Osteoblast (primary cell): ENCODE results near the gene NTNG1. TPM values are rescaled to one million over a fixed set of nuclear protein-coding genes. Genes with fewer than 3 reads are reported as not detected.

ENCODE experiments used
- DNase-seq: peaks from one replicate; pipeline ENCODE4 v3.0.0; 2011; ENCODE audit warnings: low spot score, mixed read lengths; ENCODE audit not compliant: insufficient read length; ENCODE audit errors: missing footprints
- H2AFZ ChIP-seq: 2 replicates; pipeline ENCODE4 v1.6.0; 2011; ENCODE audit warnings: mild to moderate bottlenecking, low read length
- H3K27ac ChIP-seq: 2 replicates; pipeline ENCODE4 v1.5.1; 2011; ENCODE audit warnings: mild to moderate bottlenecking, low read depth, low read length, moderate library complexity
- H3K27me3 ChIP-seq: 2 replicates; pipeline ENCODE4 v1.6.0; 2012; ENCODE audit warnings: mild to moderate bottlenecking, control low read depth, inconsistent platforms, low read length, moderate library complexity; ENCODE audit not compliant: insufficient read depth
- H3K36me3 ChIP-seq: 2 replicates; pipeline ENCODE4 v1.5.1; 2011; ENCODE audit warnings: mild to moderate bottlenecking, low read length, control low read depth, moderate library complexity; ENCODE audit not compliant: insufficient read depth
- H3K4me1 ChIP-seq: 2 replicates; pipeline ENCODE4 v1.5.1; 2011; ENCODE audit warnings: mild to moderate bottlenecking, low read length, control low read depth, moderate library complexity; ENCODE audit not compliant: insufficient read depth
- H3K4me2 ChIP-seq: 2 replicates; pipeline ENCODE4 v1.6.0; 2011; ENCODE audit warnings: mild to moderate bottlenecking, low read length; ENCODE audit not compliant: insufficient read depth
- H3K4me3 ChIP-seq: fragments of 200-600 bp; sonication (generic); 3 replicates; pipeline ENCODE4 v1.5.1; 2012; ENCODE audit warnings: mild to moderate bottlenecking, low read length, inconsistent platforms; ENCODE audit not compliant: insufficient read depth
- H3K79me2 ChIP-seq: 2 replicates; pipeline ENCODE4 v1.6.0; 2012; ENCODE audit warnings: mild to moderate bottlenecking, low read length, control low read depth, inconsistent platforms; ENCODE audit not compliant: insufficient read depth
- H3K9me3 ChIP-seq: 2 replicates; pipeline ENCODE4 v1.5.1; 2011; ENCODE audit warnings: low read depth, low read length, control low read depth
- H4K20me1 ChIP-seq: 2 replicates; pipeline ENCODE4 v1.6.0; 2012; ENCODE audit warnings: mild to moderate bottlenecking, low read length, control low read depth; ENCODE audit not compliant: insufficient read depth
- total RNA-seq: library from RNA; depleted of rRNA; stranded (reverse); fragments of >200 nt; gene quantifications from 2 replicates; pipeline ENCODE4 v1.2.3, GENCODE V29; 2012
- TF ChIP-seq, protein P1 (sequence below): IDR thresholded peaks from 2 replicates; pipeline ENCODE4 v1.5.1; 2011; ENCODE audit warnings: mild to moderate bottlenecking, low read depth, low read length, moderate library complexity; ENCODE audit errors: extremely low read depth

Gene NTNG1
- total RNA-seq, 1 donor = 3.6 TPM

DNA sequence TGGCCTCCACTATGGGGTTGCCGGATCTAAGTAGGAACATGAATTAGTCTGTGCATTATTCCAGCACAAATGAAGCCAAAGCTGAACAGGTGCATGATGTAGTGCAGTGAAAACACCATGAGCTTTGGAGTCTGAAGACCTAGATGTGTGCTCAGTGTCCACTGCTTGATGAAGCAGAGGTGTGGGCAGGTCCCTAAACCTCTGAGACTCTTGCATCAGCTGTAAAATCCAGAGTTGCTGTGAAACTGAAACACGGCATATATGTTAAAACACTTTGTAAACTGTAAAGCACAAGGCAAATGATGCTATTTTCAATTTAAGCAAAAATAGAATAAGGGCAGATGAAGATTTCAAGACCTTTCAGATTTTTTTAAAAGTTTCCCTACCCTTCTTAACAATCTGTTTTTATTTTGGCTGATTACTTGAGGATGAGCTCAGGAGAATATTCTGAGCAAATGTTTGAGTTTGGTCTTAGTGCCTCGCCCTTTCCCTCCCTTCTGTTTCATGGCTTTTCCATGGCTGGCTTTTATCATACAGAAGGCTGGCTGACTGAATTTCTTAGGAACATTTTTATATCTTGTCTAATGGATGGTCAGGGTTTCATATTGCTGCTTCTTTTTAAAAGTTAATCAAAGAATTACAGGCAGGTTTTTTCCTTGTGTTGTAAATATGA is 221.8 kb downstream of the NTNG1 start:
- H3K4me3 ChIP-seq = no peak overlapping the region
- TF ChIP-seq, protein P1, sequence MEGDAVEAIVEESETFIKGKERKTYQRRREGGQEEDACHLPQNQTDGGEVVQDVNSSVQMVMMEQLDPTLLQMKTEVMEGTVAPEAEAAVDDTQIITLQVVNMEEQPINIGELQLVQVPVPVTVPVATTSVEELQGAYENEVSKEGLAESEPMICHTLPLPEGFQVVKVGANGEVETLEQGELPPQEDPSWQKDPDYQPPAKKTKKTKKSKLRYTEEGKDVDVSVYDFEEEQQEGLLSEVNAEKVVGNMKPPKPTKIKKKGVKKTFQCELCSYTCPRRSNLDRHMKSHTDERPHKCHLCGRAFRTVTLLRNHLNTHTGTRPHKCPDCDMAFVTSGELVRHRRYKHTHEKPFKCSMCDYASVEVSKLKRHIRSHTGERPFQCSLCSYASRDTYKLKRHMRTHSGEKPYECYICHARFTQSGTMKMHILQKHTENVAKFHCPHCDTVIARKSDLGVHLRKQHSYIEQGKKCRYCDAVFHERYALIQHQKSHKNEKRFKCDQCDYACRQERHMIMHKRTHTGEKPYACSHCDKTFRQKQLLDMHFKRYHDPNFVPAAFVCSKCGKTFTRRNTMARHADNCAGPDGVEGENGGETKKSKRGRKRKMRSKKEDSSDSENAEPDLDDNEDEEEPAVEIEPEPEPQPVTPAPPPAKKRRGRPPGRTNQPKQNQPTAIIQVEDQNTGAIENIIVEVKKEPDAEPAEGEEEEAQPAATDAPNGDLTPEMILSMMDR = no peak

DNA sequence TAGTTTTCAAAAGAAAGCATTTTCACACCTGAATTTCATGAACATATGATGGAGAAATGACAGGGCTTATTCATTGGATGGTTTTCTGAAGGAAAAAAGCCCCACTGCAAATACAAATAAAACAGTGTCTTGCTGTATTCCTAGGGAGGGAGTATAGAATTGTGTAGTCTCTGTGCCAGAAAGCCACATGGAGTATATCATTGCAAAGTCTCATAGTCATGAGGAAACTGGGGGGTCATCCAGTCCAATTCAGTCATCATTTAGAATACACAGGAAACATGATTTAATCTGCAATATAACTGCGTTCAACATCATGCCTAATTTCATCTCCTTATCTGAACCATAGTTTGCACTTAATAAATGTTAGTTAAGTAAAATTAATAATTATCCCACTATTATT is 222.3 kb downstream of the NTNG1 start:
- TF ChIP-seq, protein P1 = no peak
- DNase-seq = no peak
- no peak overlapping the region for H2AFZ ChIP-seq

More for the DNA sequence above, 221.8 kb downstream of the NTNG1 start:
- Histone ChIP-seq H2AFZ (no peak overlapping the region), H3K4me1 (no peaks in the 10 kb centered on the region), H4K20me1 (no peaks in the 10 kb centered on the region), H3K27ac (no peak overlapping the region), H3K79me2 (no peaks in the 10 kb centered on the region), H3K4me2 (no peak overlapping the region), H3K9me3 (no peaks in the 10 kb centered on the region), H3K36me3 (no peaks in the 10 kb centered on the region), H3K27me3 (no peaks in the 10 kb centered on the region)
- DNase-seq = no peak

DNA sequence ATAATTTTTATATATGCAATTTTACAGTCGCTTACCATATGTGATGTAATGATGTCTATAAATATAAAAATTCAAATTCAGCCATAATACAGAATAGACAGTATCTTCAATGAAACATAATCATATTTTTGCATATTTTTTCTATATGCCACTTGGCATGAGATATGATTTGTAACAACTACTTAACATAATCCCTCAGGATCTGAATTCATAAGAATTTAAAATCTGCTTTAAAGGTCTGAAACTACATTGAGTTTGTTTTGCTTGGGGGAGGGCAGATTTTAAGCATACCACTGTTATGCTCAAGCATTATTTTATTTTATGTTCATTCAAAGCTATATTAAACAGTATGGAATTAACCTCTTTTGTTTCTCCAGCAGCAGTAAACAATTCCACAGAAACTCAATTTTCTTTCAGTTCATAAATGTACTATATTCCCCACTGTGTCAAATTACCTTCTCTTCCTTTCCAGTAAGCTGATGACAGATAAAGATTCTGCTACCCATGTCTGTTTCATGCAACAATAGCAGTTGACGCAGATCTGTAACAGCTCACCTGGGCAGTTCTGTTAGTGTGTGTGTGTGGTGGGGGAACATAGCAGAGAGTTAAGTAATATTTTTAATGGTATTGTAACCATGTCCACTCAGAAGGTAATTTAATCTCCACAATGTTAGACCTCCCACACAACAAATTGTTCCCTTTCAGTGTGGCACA is 224.8 kb downstream of the NTNG1 start:
- no peak overlapping the region for H3K27ac ChIP-seq
- H3K4me2 ChIP-seq = no peak overlapping the region
- no peak for DNase-seq
- no peaks in the 10 kb centered on the region for H3K4me1 ChIP-seq
- no peak overlapping the region for H3K4me3 ChIP-seq
- H3K9me3 ChIP-seq = no peaks in the 10 kb centered on the region
- no peak overlapping the region for H2AFZ ChIP-seq
- no peaks in the 10 kb centered on the region for H4K20me1 ChIP-seq
- no peaks in the 10 kb centered on the region for H3K79me2 ChIP-seq
- TF ChIP-seq, protein P1 = no peak
- H3K36me3 ChIP-seq = no peaks in the 10 kb centered on the region
- no peaks in the 10 kb centered on the region for H3K27me3 ChIP-seq

More for the DNA sequence above, 222.3 kb downstream of the NTNG1 start:
- H3K36me3 ChIP-seq = no peaks in the 10 kb centered on the region
- H3K79me2 ChIP-seq = no peaks in the 10 kb centered on the region
- H3K4me3 ChIP-seq = no peak overlapping the region
- H4K20me1 ChIP-seq = no peaks in the 10 kb centered on the region
- no peaks in the 10 kb centered on the region for H3K4me1 ChIP-seq
- no peak overlapping the region for H3K4me2 ChIP-seq
- no peaks in the 10 kb centered on the region for H3K27me3 ChIP-seq
- no peaks in the 10 kb centered on the region for H3K9me3 ChIP-seq
- H3K27ac ChIP-seq = no peak overlapping the region

DNA sequence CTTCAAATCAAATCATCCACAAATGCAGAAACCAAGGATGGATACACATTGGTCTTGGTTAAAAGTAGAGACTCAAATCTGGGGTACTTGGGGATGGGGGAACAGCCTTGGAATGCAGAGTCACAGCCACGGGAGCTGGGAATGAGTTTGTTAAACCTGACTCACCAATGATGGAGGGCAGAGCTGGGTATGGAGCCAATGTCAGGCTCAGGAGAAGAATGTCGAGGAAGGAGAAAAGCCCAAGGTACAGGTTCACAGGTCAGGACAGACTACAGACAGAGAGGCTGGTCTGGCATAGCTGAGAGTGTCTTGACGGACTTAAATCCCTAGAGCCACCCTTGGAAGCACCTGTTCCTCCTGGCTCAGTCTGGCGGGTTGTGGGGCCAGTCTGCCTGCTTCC is 237.6 kb downstream of the NTNG1 start:
- TF ChIP-seq, protein P1 = no peak
- H3K79me2 ChIP-seq = no peaks in the 10 kb centered on the region
- H3K27ac ChIP-seq = no peak overlapping the region
- H4K20me1 ChIP-seq = no peaks in the 10 kb centered on the region
- H3K4me1 ChIP-seq = no peaks in the 10 kb centered on the region
- no peaks in the 10 kb centered on the region for H3K27me3 ChIP-seq
- H3K4me3 ChIP-seq = no peak overlapping the region
- H3K36me3 ChIP-seq = no peaks in the 10 kb centered on the region
- H3K9me3 ChIP-seq = no peaks in the 10 kb centered on the region
- DNase-seq = no peak
- H2AFZ ChIP-seq = no peak overlapping the region
- H3K4me2 ChIP-seq = no peak overlapping the region
